GM21381 (cell line): ENCODE measurements around the gene ANAPC7.
"Not testable (repeated sequence)": the region's sequence is repeated elsewhere in the genome, so short reads cannot be mapped to it uniquely, and the experiment has no call there.

ENCODE experiments used
- ATAC-seq: cut with Tn5 transposase; IDR thresholded peaks from one replicate; pipeline ENCODE4 v1.9.1; 2021; ENCODE audit warnings: mild to moderate bottlenecking, moderate library complexity; ENCODE audit not compliant: unreplicated experiment

ANAPC7 gene

DNA sequence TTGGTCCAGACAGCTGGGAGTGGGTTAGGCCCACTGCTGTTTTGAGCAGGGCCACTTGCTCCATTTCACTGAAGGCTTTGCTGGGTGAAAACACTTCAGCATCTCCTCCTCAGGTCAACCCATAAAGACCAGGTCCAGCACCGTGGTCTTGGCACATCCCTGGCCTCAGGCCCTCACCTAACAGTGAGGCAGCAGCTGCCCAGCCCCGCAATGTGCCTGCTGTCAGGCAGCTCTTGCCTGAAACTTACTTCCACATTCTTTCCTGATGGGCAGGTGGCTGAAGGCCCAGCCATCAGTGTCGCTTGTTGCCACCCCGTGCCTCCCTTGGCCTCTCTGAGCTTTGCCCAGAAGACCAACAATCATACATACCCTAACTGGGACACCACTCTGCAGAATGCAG is 54.4 kb downstream of the ANAPC7 start:
- no peak for ATAC-seq

DNA sequence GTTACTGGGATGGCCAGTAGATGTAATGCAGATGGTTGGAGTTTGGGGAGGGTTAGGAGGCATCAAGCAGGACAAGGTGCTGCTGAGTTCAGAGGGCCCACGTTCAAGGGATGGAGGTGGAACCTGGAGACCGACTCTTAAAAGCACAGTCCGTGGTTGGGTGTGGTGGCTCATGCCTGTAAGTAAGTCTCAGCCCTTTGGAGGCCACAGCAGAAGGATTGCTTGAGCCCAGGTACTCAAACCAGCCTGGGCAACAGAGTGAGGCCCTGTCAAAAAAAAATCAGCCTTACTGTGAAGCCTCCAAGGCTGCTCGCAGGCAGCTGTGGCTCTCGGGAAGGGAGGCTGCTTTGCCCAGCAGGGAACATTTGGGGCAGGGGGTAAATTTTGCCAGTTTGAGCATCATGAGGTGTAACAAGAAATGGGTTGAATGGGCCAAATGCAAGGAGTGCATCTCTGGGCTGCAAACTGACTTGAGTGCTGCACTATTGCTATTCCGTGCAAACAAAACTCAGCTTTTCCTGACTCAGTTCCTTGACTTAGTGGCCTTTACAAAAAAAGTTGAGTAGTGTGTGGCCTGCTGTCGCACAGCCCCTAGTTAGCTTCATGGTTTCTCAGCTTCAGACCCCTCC is 55.0 kb downstream of the ANAPC7 start:
- ATAC-seq, result no peak

DNA sequence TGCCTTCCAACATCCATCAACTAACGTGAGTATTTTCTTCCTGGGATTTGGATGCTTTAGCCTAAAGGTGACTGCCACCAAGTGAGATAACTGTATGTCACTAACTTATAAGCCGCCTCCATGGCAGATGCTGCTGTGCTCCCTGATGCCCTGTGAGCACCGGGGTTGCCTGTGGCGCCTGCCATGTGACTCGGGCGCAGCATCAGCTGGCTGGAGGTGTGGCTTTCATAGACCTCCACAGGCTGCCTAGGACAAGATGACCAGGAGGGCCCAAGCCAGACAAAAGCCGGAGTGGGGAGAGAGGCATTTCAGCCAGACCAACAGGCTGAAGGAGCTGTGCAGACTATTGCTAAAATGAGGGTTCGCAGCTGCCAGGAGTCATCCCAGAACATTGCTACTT is 55.7 kb downstream of the ANAPC7 start:
- no peak for ATAC-seq

DNA sequence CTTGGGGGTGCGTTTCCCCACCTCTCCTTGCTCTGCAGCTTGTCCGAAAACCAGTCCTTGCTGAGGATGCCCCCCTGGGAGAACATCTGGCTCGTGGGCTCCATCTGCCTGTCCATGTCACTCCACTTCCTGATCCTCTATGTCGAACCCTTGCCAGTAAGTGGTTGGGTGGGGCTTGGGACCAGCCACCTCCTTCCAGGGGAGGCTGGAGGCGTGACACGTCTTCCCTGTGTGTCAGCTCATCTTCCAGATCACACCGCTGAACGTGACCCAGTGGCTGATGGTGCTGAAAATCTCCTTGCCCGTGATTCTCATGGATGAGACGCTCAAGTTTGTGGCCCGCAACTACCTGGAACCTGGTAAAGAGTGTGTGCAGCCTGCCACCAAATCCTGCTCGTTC is 57.5 kb downstream of the ANAPC7 start:
- no peak for ATAC-seq

DNA sequence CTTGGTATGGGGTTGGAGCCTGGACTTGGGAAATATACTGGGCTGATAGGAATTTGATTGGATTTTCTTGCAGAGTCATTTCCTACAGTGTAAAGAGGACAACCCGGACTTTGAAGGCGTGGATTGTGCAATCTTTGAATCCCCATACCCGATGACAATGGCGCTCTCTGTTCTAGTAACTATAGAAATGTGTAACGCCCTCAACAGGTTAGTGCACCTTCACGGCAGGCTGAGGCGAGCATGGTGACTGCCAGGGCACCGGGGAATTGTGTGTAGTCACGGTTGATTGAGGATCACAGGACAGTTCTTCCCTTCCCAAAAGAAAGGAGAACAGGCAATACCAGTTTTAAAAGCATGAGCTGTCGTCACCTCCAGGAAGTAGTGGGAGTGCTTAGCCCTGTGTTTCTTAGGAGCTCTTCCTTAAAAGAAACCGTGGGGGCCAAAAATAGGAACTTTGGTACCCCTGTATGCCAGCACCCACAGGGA is 58.3 kb downstream of the ANAPC7 start:
- no peak for ATAC-seq

DNA sequence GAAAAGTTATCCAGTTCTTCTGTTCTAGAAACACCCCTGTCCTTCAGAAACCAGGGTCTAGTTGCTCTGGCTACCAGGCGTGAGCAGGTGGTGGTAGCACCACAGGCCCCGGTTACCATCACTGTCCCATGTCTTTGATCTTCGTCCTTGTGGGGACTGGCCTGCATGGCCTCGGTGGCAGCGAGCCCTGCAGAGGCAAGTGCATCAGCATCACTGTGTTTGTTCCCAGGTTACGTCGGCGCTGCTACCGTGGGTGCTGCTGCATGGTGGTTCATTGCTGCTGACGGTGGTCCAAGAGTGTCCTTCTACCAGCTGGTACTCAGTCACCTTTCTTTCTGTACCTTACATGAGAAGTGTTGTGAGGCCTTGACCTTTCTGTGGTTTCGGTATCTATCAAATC is 58.9 kb downstream of the ANAPC7 start:
- ATAC-seq, result no peak

DNA sequence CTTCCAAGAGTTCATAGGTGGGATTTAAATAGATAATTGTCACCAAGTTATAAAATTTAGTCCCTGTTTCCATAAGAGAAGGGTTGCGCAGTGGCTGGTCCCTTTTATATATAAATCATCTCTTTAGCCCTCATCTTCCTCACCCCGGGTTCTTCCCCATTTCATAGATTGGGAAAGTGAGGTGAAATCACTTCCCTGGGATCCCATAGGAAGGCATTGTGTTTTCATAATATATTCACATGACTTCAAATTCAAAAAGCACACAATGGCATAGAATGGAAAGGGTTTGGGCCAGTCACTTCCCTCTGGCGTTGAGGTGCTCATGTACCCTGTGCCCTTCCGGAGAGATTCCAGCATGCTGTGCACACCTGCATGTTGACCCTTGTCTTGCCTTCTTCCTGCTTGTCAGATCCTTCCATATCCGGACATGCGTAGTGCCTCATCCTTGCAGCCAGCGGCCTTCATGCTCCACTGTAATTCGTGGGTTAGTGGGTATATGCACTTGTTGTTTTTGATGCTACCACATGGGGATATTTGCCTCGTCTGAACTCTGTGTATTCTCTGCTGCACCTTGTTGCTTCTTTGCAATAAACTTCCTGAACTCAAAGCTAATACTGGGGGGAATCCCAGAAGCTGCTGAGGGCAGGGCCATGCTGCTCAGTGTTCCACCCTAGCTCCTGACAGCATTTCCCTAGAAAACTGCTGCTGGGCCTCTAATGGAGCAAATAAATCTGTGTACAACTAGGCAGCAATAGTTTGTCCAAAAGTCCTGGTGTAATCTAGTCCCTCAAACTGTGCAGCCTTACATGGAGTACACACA is 59.6 kb downstream of the ANAPC7 start:
- ATAC-seq, result no peak

DNA sequence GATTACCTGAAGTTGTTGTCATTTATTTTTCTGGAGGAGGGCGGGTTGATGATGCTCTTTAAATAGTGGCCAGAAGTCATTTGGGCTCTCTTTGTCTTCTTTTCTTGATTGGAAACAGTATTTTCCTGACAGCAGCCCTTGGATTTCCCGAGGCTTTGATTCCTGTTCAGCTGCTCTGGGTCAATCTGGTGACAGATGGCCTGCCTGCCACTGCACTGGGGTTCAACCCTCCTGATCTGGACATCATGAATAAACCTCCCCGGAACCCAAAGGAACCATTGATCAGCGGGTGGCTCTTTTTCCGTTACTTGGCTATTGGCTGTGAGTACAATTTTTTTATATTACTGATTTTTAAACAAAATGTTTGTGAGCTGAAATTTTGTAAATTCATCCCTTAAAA is 60.4 kb downstream of the ANAPC7 start:
- no peak for ATAC-seq

DNA sequence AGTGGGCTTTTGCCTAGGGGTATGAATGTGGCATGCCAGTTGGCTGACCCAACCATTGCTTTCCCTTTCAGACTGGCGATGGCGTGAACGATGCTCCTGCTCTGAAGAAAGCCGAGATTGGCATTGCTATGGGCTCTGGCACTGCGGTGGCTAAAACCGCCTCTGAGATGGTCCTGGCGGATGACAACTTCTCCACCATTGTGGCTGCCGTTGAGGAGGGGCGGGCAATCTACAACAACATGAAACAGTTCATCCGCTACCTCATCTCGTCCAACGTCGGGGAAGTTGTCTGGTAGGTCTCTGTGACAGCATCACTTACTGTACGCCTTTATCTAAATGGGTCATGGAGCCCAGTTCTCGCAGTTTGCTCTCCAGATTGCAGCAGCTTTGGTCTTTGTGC is 61.4 kb downstream of the ANAPC7 start:
- no peak for ATAC-seq

DNA sequence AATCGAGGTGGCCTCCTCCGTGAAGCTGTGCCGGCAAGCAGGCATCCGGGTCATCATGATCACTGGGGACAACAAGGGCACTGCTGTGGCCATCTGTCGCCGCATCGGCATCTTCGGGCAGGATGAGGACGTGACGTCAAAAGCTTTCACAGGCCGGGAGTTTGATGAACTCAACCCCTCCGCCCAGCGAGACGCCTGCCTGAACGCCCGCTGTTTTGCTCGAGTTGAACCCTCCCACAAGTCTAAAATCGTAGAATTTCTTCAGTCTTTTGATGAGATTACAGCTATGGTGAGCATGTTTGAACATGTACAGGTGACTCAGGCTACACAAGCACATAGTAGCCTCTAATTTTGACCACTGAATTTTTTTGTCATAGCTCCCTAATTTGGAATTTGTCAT is 62.8 kb downstream of the ANAPC7 start:
- no peak for ATAC-seq

DNA sequence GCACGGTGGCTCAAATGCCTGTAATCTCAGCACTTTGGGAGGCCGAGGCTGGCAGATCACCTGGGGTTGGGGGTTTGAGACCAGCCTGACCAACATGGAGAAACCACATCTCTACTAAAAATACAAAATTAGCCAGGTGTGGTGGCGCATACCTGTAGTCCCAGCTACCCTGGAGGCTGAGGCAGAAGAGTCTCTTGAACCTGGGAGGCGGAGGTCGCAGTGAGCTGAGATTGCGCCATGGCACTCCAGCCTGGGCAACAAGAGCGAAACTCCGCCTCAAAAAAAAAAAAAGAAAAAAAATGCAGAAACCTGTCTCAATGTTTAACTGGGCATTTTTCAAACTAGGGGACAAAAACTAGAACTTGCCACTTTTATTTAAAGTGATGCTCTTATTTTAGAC is 63.2 kb downstream of the ANAPC7 start:
- not testable (repeated sequence) for ATAC-seq

DNA sequence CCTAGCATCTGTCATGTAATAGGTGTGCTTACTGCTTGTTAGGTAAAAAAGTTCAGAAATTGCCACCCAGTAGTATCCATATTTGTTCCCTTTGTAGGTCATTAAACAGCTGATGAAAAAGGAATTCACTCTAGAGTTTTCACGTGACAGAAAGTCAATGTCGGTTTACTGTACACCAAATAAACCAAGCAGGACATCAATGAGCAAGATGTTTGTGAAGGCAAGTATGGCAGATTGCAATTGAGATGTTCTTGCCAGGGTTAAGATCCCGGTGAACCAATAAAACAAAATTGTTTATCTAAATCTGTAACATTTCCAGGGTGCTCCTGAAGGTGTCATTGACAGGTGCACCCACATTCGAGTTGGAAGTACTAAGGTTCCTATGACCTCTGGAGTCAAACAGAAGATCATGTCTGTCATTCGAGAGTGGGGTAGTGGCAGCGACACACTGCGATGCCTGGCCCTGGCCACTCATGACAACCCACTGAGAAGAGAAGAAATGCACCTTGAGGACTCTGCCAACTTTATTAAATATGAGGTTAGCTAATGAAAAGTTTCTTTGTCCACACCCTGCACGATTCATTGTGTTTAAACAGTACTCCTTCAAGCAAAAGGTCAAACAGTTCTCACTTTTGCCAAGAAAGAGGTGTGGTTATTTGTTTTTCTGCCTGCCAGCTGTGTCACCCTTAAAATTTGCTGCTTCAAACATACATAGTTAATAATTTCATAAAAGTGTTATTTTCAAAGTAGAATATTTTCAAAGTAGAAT is 64.1 kb downstream of the ANAPC7 start:
- no peak for ATAC-seq

DNA sequence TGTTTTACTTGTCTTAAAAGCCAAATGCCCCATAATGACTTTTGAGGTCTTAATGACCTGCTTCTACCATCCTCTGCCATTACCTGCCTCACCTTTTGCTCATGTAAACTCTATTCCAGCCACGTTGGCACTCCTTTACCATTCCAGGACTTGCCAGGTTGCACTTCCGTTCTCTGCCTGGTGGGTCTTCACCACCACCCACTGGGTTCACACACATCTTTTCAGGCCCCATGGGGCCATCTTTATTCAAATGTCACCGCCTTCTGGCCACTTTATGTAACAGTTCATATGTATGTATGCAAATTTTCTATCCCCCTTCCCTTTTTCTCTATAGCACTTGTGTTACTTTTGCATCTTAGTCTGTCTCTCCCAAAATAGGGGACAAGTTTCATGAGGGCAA is 64.8 kb downstream of the ANAPC7 start:
- ATAC-seq, result no peak

DNA sequence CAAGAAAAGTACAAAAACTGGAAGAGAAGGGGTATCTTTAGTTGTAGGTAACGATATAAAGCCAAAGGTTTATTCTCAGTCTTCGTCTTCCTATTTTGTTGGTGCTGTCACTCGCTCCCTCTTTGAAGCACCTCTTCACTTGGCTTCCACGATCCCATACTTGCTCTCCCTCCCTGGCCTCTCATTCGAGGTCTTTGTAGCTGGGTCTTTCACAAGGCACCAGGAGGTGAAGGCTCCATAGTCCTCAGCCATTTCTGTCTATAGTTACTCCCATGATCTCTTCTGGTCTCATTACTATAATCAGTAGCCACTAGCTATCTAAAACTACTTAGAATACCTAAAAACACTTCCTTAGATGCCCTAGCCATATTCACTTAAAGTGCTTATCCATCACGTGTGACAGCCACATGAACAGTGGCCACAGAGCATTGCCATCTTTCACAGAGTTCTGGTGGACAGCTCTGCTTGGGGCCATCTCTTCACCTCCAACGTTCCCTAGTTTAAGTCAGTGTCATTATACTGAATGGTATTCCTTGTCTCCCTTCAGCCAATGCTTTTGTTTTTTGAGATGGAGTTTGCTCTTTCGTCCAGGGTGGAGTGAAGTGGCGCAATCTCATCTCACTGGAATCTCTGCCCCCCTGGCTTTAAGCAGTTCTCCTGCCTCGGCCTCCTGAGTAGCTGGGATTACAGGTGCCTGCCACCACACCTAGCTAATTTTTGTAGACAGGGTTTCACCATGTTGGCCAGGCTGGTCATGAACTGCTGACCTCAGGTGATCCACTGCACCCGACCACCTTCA is 65.4 kb downstream of the ANAPC7 start:
- ATAC-seq, result no peak

DNA sequence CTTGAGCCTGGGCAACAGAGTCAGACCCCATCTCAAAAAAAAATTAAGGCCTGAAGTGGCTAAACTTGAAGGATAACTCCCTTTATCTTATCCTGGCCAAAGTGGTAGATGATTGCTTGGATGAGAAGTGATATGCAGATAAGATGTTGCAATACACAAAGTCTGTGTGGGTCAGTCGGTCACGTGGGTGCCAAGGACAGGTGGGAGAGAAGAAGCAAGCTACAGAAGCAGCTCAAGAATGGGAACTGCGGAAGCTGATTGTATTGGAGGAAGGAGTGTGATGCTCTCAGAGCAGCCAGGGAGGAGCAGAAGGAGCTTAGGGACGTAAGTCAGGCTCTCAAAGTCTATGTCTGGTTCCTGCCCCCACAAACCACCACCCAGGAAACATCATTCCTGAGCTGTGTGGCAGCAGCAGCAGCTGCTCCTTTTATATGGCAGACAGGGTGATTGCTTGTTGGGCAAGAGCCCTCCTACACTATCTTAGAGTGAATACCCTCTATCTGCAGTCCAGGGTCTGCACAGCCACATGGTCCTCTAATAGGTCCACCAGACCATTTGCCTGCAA is 67.9 kb downstream of the ANAPC7 start:
- ATAC-seq, result no peak

DNA sequence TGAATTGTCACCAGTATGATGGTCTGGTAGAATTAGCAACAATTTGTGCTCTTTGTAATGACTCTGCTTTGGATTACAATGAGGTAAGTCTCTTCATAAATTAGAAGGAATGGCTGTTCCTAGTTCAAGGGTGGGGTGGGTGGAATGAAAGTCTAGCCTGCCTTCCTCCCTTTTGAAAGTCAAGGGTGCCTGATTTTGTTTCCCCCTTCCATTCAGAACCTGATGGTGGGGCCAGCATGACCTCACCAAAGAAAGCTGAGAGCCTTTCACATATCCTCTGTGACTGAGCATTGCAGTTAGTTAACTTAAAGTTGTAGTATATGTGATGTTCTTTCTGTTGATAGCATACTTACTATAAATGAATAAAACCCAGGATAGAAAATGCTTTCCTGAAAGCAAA is 70.3 kb downstream of the ANAPC7 start:
- no peak for ATAC-seq

DNA sequence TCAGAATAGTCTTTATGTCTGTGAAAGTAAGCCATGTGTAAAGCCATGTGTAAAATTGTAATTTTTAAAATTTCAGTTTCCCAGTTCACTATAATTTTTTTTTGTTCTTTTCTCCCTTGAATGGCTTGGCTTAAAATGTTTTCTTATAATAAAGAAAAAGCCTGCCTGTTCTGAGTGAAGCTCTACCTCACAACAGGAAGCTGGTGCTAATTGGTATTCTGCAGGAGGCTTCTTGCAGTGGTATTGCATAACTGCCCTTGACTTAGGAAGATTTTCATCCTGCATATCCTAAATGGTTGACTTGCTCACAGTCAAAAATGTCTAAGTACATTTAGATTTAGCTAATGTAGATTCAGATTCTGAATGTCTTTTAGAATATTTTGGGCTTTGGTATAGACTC is 73.0 kb downstream of the ANAPC7 start:
- ATAC-seq, result no peak

DNA sequence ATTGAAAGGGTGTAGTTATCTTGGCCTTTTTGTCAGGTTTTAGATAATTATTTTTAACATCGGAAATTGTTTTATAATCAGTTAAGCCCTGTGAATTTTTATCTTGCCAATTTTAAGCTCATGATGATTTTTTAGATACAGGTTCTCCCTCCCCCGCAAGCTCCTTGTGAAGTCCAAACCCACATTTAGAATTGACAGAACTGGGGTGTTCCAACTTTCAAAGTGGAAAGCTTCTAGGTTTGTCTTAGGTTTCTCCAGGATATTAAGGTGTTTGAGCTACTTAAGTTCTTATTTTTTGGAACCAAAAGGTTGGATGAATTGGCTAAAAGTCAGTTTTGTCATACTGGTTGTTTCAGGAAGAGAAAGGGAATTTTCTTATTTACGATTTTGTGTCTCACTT is 73.4 kb downstream of the ANAPC7 start:
- no peak for ATAC-seq

DNA sequence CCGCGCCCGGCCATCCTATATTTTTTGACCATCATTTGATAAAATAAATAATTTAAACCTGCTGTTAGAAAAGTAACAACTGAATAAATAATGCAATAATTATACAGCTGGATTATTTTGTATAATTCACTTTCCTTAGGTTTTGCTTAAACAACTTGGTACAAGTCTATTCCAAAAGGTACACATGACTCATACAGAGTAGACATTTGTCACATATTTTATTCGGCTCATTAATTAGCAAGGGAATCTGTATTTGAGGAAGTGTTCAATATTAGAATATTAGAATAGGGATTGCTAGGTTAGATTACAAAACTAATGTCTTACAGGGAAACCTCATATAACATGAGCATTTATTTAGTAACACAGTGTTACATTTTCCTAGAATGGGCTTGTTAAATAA is 73.8 kb downstream of the ANAPC7 start:
- no peak for ATAC-seq
